GM19395 (cell line): ENCODE measurements around the gene GNAQ.

Experiments used
- ATAC-seq: cut with Tn5 transposase; IDR thresholded peaks from one replicate; pipeline ENCODE4 v1.9.1; 2021; ENCODE audit warnings: mild to moderate bottlenecking, moderate library complexity; ENCODE audit not compliant: unreplicated experiment

Gene GNAQ

DNA sequence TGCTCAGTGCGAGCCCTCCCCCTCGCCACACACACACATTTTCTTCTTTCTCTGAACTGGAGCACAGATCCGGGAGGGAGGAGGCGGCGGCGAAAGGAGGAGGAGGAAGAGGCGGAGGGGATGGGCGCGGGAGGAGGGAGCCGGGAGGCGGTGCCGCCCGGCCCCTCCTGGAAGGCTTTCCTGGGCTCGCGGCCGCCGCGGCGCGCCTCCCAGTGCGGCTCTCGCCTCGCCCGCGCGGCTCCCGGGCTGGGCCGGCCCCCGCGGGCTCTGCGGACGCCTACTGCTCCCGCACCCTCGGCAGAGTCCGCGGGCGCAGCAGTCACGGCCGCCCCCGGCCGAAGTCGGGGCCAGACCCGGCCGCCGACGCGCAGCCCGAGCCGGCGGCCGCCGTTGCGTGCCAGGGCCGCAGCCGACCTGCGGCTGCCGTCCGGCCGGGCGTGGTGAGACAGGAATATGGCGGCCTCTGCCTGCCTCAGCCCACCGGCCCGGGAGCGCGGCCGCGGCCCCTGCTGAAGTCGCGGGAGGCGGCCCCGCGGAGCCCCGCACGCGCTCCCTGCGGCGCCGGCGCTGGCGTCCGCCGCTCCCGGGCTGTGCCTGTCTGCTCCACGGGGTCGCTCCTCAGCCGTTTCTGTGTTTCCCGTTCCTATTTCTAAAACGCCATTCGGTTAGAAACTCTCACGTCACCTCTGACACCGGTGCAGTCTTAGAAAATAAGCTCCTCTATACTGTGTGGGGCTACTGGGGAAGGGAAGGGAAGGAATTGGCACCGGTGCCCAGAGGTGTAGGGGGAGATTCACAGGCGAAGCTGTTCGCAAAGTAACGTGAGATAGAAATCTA is 500 bp upstream of the GNAQ start:
- no peak for ATAC-seq

DNA sequence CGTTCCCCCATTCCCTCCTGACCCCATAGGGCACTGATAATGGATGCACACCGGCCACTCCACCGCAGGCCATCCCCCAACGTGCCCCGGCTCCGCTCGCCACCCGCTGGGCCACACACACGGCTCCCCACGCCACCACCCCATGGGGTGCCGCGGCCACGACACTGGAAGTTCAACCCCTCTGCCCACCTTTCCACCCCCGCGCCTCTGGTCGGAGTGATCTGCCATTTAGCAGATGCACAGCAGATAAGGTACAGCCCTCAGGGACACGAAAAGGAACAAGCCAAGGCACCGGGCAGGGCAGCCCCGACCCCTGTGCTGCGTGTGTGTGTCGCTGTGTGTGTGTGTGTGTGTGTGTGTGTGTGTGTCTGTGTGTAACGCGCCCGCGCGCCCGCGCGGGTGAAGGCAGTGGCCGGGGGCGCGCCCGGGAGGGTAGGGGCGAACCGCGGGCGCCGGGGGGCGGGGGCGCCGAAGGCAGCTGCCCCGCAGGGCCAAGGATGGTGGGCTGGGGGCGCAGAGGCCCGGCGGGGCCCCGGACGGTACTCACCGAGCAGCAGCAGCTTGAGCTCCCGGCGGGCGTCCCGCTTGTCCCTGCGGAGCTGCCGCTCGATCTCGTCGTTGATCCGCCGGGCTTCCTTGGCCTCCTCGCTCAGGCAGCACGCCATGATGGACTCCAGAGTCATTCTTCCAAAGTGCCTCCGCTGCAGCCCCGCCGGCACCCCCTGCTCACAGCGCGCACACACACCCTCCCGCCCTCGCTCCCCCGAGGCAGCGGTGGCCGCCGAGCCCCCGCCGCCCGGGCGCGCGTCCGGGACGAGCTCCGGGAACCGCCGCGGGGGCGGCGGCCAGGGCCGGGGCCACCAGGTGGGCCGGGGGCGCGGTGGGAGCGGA is 813 bp downstream of the GNAQ start:
- ATAC-seq = no peak

DNA sequence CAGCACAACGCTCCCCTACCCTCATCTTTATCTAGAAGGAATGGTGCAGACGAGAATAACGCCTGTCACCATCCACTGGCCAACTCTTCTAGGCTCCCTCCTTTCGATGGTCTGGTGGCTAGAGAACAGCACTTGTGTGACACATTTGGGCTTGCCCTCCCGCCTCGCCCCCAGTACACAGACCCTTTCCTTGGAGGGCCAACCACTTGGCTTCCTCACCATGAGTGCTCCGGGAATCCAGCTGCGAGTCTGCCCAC is 1.4 kb downstream of the GNAQ start:
- ATAC-seq = no peak

DNA sequence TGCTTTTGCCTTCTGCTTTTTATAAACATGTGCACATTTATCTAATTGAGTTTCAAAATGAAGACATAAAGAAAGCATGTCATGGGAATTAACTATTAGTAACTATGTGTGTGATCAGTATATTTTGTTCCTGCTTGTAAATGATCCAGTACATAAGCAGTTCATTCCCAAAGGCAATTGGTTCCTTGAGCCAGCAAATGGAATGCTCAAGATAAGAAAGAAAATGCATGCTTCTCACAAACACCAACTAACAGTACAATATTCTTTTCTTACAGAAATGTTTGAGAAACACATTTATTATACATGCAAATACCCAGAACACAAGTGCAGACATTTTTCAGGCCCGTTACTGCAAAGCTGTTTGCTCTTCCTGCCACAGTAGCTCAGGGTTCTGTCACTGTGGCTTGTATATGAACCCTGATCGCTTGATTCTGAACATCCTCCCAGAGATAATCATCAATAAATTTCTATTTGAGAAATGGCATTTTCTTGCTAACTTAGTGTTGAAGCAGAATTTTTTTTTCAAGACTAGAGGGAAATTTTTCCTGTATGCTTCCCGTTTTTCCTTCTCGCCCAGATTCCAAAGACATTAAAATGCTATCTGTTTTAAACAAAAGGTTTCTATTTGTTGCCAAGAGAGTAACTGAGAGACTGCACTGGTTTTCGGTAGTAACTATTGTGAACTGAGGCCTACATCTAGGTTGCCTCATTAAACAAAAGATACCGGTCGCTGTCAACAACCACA is 1.9 kb downstream of the GNAQ start:
- no peak for ATAC-seq

DNA sequence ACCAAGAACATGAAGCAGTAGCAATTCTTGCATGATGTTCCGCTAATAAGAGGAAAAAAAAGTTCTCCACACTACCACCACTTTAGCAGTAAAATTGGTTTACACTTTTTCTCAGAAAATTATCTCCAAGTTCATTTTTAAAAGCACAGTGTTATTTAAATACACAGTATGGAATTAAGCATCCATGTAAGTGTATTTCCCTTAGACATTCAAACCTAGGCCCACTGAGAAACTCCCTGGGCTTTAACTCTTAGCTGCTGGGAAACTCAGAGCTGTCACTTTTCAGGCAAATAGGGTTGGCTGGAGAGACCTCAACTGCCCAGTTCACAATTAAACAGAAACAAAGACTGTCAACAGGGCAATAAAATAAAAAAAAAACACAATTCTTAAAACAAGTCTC is 2.7 kb downstream of the GNAQ start:
- ATAC-seq = no peak

DNA sequence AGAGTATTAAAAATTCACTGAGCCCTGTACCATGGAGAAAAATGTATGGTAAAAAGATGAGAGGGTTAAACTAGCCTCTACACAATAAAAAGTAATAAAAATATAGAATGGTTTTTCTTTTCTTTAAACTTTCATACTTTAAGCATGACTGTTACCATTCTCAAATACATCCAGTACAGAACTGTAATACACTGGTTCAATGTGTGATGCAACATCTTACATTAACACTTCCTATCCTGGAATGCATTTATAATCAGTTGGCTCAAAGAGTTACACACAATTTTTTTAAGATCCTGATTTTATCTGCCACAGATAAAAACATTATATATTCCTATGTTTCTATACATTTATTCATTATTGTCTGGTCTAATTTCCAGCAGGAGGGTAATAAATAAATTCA is 4.7 kb downstream of the GNAQ start:
- ATAC-seq = no peak

DNA sequence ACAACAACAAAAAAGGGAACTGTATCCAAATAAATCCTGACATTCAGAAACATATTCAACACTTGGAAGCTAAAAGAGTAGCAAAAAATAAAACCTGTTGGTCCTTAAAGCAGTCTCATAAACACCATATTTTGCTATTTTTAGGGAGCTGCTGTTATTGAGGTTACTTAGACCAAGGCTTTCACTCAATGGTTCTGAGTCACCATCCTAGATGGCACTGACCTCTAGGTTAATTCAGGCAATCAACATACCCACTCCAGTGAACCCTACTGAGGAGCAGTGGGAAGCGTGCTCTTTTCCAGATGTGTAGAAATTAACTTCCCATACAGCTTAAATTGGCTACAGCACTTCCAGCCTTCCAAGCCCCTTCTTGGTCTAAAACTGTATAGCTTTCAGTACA is 5.2 kb downstream of the GNAQ start:
- no peak for ATAC-seq

DNA sequence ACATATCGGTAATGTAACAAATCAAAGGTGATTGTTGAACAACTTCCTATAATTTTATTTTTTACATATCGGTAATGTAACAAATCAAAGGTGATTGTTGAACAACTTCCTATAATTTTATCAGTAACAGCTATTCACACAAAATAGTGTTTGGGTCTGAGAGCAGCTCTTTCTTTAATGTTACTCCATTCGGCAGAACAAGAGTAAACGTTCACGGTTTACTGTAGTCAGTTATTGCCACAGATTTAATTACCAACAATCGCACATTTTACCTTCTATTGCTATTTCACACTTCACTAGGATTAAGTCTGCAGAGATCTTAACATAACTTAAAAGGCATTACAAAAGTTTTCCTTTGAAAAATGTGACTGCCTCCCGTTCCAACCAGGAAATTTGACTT is 6.4 kb downstream of the GNAQ start:
- ATAC-seq = no peak

DNA sequence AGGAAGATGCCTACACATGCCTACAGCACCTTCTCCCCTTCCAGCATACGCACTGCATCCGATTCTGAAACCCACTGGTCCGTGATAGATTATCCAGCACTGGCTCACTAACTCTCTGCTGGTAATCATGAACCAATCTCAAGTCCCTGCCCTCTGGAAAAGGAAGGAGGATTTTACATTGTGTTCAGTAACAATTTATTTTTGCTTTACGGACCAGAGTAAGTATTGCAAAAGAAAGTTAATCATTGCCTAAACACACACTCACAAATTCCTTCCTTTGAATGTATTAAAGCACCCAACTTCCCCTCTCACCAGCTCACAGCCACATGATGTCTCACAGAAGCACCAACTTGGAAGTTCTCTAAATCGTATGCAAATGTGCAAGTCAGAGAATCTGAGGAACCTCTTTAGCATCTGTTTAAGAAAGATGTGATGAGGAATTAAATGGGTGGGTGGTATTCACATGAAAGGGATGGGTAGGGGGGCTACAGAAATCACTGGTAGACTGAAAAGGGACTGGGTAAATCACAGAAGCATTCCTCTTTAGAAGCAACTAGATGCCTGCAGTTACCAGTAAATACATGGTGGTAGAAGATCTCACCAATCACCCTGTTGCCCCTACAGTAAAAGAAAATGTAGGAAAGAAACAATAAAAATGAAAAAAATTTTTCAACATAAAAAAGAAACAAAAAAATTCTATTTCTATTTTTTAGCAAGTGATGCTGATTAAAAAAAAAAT is 8.4 kb downstream of the GNAQ start:
- no peak for ATAC-seq

DNA sequence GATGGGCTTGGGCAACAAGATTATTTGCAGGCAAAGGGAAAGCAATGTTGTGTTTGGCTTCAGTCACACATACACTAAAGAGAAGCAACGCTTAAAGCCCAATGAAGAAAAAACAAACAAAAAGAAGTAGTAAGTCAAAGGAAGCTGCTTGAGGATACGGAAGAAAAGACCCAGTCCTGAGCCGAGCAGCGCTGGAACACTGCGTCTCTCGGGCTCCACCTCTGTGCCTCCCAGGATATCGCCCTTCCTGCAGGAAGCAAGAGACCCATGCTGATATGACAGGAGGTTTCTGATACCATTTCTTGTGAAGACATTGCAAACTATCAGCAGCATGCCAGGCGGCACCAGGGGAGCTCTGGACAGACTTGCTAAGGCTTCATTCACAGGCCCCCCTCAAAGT is 9.9 kb downstream of the GNAQ start:
- ATAC-seq = no peak

DNA sequence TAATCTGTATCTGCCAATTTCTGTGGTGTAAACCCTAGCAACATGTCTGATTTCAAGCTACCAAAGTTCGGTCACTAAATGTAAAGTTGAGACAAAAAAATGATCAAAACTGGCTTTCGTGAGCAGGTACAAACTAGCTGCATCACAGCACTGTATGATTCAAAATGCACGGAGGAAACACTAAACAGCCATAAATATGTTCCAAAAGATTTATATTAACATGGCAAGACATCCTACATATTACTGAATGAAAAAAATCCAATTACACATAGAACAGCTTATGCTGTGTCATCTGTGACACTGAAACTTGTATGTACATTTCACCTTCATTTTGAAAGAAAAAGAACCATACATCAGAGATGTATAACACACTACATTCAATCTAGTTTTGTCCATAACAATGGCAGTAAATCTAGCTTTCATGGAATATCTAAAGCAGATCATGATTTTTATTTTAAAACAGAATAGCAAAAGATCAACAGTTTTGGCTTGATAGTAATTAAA is 14.4 kb downstream of the GNAQ start:
- ATAC-seq = no peak

DNA sequence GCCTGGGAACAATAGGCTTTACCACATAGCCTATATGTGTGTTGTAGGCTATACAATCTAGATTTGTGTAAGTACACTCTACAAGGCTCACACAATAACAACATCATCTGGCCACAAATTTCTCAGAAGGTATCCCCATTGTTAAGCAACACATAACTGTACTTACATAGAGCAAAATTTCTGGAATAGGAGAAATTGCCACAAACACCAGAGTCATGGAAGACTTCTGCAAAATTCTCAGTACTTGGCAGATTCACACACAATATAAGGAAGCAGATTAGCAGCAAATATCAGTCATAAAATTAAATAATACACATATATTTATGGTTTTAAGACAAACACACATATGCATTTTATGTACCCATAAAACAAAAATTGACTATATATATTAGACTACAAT is 16.4 kb downstream of the GNAQ start:
- no peak for ATAC-seq

DNA sequence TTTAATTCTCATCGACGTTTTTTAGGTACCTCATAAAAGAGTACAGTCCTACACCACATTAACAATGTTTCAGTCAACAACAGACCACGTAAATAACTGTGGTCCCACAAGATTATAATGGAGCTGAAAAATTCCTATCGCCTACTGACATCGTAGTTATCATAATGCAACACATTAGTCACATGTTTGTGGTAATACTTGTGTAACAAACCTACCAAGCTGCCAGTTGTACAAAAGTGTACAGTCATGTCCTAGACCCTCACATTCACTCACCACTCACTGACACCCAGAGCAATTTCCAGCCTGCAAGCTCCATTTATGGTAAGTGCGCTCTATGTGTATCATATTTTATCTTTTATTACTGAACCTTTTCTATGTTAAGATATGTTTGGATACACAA is 16.8 kb downstream of the GNAQ start:
- ATAC-seq = no peak

DNA sequence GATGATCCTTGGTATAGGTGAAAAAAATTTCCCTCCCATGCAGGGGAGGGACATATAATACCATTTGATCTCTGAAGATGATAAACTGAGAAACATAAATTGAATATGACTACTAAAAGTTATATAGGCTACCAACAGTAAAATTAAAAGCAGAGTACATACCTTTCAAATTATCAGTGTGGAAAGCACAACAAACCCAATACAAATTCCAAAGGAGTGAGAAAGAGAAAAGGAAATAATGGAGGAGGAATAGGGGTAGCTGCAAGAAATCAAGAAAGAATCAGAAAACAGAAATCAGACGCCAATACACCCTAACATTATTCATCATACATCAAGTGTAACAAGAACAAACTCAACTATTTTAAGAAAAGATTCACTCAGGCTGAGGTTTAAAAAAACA is 17.7 kb downstream of the GNAQ start:
- no peak for ATAC-seq

DNA sequence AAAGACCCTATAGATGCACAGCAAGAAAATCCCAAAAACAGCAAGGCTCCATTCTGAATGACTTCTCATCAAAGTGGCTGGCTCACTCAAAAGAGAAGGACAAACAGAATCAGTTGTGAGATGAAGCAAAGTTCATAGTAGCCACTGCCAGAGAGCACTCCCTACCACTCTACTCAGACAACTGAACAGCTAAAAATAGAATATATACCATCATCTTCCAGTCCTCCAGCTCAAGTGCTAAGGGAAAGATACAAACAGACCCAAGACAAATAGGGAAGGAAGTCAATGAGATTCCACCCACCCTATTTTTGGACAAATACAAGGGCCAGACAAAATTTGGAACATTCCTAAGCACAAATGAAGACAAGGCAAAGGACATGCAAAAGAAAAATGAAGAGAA is 20.6 kb downstream of the GNAQ start:
- no peak for ATAC-seq

DNA sequence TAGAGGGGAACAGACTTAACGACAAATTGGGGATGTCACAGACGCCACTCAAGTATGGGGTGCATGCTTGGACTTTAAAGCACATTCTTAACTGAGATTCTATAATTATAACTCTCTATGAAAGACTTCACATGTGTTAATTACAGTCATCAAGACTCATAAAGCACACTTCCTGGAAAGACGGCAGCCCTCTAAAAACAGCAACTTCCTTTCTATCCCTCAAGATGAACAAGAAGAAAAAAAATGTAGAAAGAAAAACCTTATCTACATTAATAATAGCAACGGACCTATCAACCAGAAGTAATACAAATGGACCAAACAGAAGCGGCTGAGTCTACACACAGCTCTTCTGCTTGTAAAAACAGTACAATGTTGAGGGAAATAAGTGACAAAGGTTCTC is 21.2 kb downstream of the GNAQ start:
- ATAC-seq = no peak

DNA sequence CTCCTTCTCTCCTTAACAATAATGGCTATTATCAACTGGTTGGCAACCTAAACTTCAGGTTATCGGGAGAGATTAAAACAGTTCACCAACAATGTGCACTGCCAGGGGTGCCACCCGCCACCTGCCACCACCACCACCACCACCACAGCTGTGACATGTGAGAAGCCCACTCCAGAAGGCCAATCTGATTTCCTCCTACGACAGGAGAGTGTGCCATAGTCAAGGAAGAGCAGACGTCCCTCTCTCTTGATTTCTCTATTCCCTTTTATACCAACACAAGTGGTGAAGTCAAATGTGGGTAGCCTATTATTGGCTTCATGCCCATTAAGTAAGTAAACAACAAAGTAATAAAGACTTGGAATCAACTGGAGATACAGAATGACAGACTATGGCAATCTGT is 22.4 kb downstream of the GNAQ start:
- ATAC-seq = no peak

DNA sequence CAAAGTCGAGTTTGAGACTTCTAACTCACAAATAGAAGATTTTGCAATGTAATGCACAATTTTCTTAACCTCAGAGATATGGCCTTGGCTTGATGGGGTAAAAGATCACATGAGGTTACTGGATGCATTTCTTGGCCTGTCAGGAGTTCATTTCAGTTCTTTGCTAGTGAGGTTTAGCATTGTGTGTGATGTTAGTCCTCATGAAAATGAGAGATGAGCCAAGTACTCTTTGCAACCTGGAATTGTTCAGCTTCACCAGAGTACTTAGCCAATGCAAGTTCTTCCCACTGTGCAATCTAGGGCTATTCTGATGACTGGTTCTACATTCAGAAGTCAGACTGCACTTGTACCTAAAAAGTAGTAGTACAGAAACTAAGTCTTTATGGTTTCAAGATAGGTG is 24.9 kb downstream of the GNAQ start:
- ATAC-seq = no peak

DNA sequence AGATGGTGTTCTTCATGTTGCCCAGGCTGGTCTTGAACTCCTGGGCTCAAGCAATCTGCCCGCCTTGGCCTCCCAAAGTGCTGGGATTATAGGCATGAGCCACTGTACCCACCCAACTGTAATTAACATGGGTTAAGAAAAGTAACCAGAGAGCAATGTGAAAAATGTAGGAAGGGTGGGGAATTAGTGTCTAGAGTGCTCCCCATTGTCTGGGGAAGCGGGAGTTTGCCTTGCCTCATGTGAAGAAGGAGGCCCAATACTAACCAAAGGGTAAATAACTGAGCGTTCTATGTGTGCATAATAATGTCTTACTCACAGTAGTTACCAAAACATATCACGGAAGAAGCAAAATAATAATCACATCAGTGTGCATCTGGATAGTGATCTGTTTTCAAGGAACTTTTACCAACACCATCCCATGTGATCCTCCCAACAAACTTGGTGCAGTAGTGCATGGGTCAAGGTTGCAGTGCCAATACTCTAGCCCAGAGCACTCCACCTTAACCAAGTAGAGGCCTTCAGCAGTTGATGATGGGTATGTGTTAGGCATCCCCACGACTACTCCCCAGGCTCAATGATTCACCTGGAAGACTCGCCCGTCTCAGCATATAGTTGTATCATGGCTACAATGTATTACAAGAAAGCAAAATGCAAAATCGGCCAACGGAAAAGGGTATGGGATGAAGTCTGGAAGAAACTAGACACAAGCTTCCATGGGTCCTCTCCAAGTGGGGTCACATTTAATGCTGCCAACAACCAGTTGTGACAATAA is 26.2 kb downstream of the GNAQ start:
- no peak for ATAC-seq
